ENCODE measurements around the gene ZNF638.

ZNF638 gene

DNA sequence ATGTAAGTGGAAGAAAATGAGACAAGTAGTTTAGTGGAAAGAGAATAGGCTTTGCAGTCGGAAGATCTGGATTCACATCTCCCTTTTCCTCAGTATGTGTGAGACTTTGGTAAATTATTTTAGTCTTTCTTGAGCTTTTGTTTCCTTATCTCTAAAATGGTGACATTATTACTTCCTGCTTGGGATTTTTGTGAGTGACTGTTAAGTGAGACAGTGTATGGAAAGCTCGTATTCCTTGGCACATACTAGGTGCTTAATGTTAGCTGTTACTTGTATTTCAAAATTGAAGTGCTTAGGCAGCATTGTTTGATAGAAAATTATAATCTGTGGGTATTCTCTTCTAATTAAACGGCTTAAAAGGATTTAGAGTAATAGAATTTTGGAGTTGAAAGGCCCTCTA lies 2.0 kb downstream of the ZNF638 start:
- H3K4me2 ChIP-seq (ENCODE audit: low read length): peak overlapping the region; percentile 78
- no peak overlapping the region for H2AFZ ChIP-seq (ENCODE audit: low read depth, low read length)
- peaks cover 16% of the 10 kb centered on the region for H3K4me1 ChIP-seq (ENCODE audit: low read length)
- peaks cover 10% of the 10 kb centered on the region; the same call in 1 of the 2 replicates for H3K27me3 ChIP-seq (ENCODE audit: low read depth, low read length)
- no peak overlapping the region for H3K27ac ChIP-seq (ENCODE audit: low read length)
- H3K9ac ChIP-seq (ENCODE audit: low read length): no peak overlapping the region
- peaks cover 71% of the 10 kb centered on the region for H3K79me2 ChIP-seq (ENCODE audit: low read length)
- TF ChIP-seq, protein P1, sequence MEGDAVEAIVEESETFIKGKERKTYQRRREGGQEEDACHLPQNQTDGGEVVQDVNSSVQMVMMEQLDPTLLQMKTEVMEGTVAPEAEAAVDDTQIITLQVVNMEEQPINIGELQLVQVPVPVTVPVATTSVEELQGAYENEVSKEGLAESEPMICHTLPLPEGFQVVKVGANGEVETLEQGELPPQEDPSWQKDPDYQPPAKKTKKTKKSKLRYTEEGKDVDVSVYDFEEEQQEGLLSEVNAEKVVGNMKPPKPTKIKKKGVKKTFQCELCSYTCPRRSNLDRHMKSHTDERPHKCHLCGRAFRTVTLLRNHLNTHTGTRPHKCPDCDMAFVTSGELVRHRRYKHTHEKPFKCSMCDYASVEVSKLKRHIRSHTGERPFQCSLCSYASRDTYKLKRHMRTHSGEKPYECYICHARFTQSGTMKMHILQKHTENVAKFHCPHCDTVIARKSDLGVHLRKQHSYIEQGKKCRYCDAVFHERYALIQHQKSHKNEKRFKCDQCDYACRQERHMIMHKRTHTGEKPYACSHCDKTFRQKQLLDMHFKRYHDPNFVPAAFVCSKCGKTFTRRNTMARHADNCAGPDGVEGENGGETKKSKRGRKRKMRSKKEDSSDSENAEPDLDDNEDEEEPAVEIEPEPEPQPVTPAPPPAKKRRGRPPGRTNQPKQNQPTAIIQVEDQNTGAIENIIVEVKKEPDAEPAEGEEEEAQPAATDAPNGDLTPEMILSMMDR (IDR thresholded peaks at IDR 0.05; ENCODE audit: low read depth, low read length): no peak
- TF ChIP-seq EZH2phosphoT487 (IDR thresholded peaks at IDR 0.05; ENCODE audit: low read depth): no peak
- peaks cover 17% of the 10 kb centered on the region for H3K36me3 ChIP-seq (replicated peaks; ENCODE audit: low read depth, low read length)
- peaks cover 40% of the 10 kb centered on the region for H4K20me1 ChIP-seq (ENCODE audit: insufficient read depth, low read length)
- H3K4me3 ChIP-seq (ENCODE audit: low read length): peak overlapping the region; percentile 94; the same call in 1 of the 2 replicates
- no peaks in the 10 kb centered on the region for H3K9me3 ChIP-seq (ENCODE audit: insufficient read depth, low read length)

DNA sequence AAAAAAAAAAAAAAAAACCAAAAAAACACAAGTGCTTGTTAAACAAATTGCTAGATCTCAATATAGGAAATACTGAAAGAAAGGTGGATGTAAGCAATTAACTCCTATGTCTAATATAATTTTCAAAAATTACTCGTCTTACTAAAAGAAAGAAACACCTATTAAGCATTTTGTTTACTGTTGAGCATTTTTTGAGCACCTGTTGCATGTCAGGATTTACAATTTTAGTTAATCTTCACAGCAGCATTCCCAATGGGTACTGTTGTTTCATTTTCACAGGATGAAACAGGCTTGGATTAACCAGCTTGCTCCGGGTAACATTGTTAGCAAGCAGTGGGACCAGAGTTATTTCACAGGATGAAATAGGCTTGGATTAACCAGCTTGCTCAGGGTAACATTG lies 4.8 kb downstream of the ZNF638 start:
- TF ChIP-seq, protein P1 (IDR thresholded peaks at IDR 0.05; ENCODE audit: low read depth, low read length): no peak
- no peak for TF ChIP-seq EZH2phosphoT487 (IDR thresholded peaks at IDR 0.05; ENCODE audit: low read depth)
- H2AFZ ChIP-seq (ENCODE audit: low read depth, low read length): no peak overlapping the region
- no peak overlapping the region for H3K9ac ChIP-seq (ENCODE audit: low read length)
- peaks cover 99% of the 10 kb centered on the region for H3K79me2 ChIP-seq (ENCODE audit: low read length)
- H3K36me3 ChIP-seq (replicated peaks; ENCODE audit: low read depth, low read length): peaks cover 26% of the 10 kb centered on the region
- H3K4me1 ChIP-seq (ENCODE audit: low read length): peaks cover 12% of the 10 kb centered on the region
- H3K9me3 ChIP-seq (ENCODE audit: insufficient read depth, low read length): no peaks in the 10 kb centered on the region
- no peak overlapping the region for H3K4me3 ChIP-seq (ENCODE audit: low read length)
- no peak overlapping the region for H3K27ac ChIP-seq (ENCODE audit: low read length)
- H3K4me2 ChIP-seq (ENCODE audit: low read length): no peak overlapping the region
- peaks cover 68% of the 10 kb centered on the region for H4K20me1 ChIP-seq (ENCODE audit: insufficient read depth, low read length)
- H3K27me3 ChIP-seq (ENCODE audit: low read depth, low read length): no peaks in the 10 kb centered on the region

DNA sequence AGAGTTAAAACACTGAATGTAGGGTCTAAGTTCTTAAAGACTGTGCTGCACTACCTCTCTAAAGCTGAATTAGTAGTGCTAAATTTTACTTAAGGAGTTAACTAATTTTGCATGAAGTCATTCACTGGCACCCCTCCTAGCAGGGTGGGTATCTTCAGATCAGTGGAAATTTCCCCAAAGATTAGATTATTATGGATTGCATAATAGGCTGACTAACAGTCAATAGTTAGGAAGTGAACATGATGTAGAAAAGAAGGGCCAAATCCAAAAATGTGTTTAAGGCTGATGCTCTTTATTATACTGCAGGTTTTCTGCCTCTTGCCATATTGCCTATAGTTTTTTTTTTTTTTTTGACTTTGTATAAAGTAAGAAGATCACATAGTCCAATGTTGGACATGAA lies 5.2 kb downstream of the ZNF638 start:
- H3K4me1 ChIP-seq (ENCODE audit: low read length): peaks cover 12% of the 10 kb centered on the region
- peaks cover 100% of the 10 kb centered on the region for H3K79me2 ChIP-seq (ENCODE audit: low read length)
- no peak overlapping the region for H3K4me2 ChIP-seq (ENCODE audit: low read length)
- H3K27ac ChIP-seq (ENCODE audit: low read length): no peak overlapping the region
- no peak overlapping the region for H3K9ac ChIP-seq (ENCODE audit: low read length)
- H4K20me1 ChIP-seq (ENCODE audit: insufficient read depth, low read length): peaks cover 72% of the 10 kb centered on the region
- peaks cover 26% of the 10 kb centered on the region for H3K36me3 ChIP-seq (replicated peaks; ENCODE audit: low read depth, low read length)
- no peak overlapping the region for H2AFZ ChIP-seq (ENCODE audit: low read depth, low read length)
- TF ChIP-seq, protein P1 (IDR thresholded peaks at IDR 0.05; ENCODE audit: low read depth, low read length): no peak
- no peak for TF ChIP-seq EZH2phosphoT487 (IDR thresholded peaks at IDR 0.05; ENCODE audit: low read depth)
- no peaks in the 10 kb centered on the region for H3K27me3 ChIP-seq (ENCODE audit: low read depth, low read length)
- H3K4me3 ChIP-seq (ENCODE audit: low read length): no peak overlapping the region
- H3K9me3 ChIP-seq (ENCODE audit: insufficient read depth, low read length): no peaks in the 10 kb centered on the region

DNA sequence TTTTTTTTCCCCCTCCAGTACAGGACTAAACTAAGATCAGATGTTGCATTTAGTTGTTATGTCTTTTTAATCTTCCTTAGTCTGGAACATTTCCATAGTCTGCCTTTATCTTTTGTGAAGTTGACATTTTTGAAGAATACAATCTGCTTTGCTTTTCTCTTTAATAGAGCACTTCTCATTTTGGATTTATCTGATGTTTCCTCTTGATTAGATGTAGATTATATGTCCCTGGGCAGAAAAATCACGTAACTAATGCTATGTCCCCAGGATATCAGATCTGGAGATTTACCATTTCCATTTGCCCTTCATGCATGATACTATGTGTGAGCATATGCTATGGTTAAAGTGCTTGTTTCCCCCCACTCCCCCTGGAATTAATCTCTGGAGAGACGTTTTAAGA lies 6.2 kb downstream of the ZNF638 start:
- no peak overlapping the region for H3K27ac ChIP-seq (ENCODE audit: low read length)
- no peak for TF ChIP-seq EZH2phosphoT487 (IDR thresholded peaks at IDR 0.05; ENCODE audit: low read depth)
- TF ChIP-seq, protein P1 (IDR thresholded peaks at IDR 0.05; ENCODE audit: low read depth, low read length): no peak
- H3K27me3 ChIP-seq (ENCODE audit: low read depth, low read length): no peaks in the 10 kb centered on the region
- H3K9ac ChIP-seq (ENCODE audit: low read length): no peak overlapping the region
- no peaks in the 10 kb centered on the region for H3K9me3 ChIP-seq (ENCODE audit: insufficient read depth, low read length)
- no peak overlapping the region for H3K4me3 ChIP-seq (ENCODE audit: low read length)
- no peak overlapping the region for H2AFZ ChIP-seq (ENCODE audit: low read depth, low read length)
- H3K79me2 ChIP-seq (ENCODE audit: low read length): peaks cover 100% of the 10 kb centered on the region
- H4K20me1 ChIP-seq (ENCODE audit: insufficient read depth, low read length): peaks cover 79% of the 10 kb centered on the region
- H3K4me1 ChIP-seq (ENCODE audit: low read length): peaks cover 10% of the 10 kb centered on the region
- H3K36me3 ChIP-seq (replicated peaks; ENCODE audit: low read depth, low read length): peaks cover 26% of the 10 kb centered on the region
- no peak overlapping the region for H3K4me2 ChIP-seq (ENCODE audit: low read length)

All from OCI-LY3 (cell line).